GM19240 (cell line): ENCODE measurements around the gene NAMPT.
"Not testable (repeated sequence)": the region's sequence is repeated elsewhere in the genome, so short reads cannot be mapped to it uniquely, and the experiment has no call there.

Experiments
- DNase-seq: peaks from one replicate; pipeline ENCODE4 v3.0.0; 2011; ENCODE audit warnings: low spot score; ENCODE audit not compliant: insufficient read length

Gene NAMPT

GRCh38 chr7:106284714-106285050, at the start of gene NAMPT:
Gene NAMPT, minus strand, starts transcription at chr7:106284983. Its CDS starts 99 bp downstream, at chr7:106284884.
- no peak for DNase-seq

DNA sequence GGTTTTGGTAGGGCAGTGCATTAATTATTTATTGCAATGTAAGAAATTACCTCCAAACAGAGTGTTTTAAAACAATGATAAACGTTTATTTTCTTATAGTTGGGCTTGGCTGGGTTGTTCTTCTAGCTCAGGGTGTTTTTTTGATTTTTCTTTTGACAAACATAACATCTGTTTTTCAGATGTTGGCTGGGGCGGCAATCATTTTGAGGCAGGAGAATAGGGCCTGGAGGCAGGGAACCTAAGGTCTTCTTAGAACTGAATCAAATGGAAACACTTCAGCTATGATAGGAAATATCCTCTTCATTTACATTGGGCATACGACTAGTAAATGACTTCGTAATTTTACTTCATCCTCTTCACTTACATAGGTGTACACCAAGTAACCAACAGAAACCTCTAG, 47.4 kb upstream of the NAMPT start:
- DNase-seq, result no peak

GRCh38 chr7:106331441-106332175, 46.8 kb upstream of the NAMPT start:
- DNase-seq, result no peak

DNA sequence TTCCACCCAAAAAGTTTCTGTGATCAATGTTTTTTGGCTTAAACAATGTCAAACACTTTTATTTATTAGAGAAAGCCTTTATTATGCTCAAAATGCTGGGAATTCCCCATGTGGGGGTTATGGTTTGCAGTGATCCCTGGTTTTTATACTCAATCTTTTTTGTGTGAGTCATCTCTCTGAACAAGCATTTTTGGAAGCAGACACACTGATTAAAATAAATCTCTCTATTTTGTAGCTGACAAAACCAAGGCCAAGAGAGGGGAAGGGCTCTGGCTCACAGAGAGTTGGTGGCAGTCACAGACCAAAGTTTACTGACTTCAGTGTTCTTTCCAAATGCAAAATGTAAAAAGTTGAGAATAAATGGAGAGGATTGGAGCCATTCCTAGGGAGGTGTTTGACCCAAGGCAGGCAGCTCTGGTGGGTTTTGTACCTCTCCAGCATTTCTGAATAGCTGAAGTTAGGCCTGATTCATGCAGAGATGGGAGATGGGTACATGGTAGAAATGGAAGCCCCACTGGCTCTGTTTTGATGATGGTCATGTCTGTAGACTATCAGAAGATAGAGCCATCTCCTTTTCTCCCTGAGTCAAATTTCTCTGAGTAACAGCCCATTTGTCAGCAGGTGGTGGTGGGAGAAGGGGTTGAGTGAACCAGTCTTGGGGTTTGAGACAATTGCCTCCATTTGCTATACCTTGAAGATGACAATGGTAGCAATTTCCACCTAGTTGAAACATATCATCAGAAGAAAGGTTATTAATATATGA, 45.4 kb upstream of the NAMPT start:
- no peak for DNase-seq

- no peak for DNase-seq
Observed at GRCh38 chr7:106329408-106329807, 44.6 kb upstream of the NAMPT start.

GRCh38 chr7:106327538-106328481, 43.0 kb upstream of the NAMPT start:
- DNase-seq, result no peak

- no peak for DNase-seq
Observed at GRCh38 chr7:106326594-106327537, 42.1 kb upstream of the NAMPT start.

GRCh38 chr7:106324509-106324908, 39.7 kb upstream of the NAMPT start:
- not testable (repeated sequence) for DNase-seq

DNA sequence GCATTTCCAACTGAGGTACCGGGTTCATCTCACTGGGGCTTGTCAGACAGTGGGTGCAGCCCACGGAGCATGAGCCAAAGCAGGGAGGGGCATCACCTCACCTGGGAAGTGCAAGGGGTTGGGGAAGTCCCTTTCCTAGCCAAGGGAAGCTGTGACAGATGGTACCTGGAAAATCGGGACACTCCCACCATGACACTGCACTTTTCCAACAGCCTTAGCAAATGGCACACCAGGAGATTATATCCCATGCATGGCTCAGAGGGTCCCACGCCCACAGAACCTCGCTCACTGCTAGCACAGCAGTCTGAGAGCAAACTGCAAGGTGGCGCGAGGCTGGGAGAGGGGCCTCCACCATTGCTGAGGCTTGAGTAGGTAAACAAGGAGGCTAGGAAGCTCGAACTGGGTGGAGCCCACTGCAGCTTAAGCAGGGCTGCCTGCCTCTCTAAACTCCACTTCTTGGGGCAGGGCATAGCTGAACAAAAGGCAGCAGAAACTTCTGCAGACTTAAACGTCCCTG, 35.5 kb upstream of the NAMPT start:
- not testable (repeated sequence) for DNase-seq

DNA sequence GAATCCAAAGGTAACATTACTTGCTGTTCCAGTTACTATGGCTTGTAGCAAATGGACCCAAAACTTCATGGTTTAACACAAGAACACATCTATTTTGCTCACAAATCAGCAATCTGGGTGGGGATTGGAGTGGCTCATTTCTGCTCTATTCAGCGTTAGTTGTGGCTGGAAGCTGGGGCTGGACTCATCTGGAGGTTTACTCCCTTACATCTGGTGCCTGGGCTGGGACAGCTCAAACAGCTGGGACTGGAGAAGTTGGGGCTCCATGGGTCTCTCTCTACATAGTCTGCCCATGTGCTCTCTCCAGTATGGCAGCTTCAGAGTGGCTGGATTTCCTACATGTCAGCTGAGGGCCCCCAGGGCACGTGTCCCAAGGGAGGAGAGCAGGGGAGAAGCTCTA, 33.7 kb upstream of the NAMPT start:
- no peak for DNase-seq

DNA sequence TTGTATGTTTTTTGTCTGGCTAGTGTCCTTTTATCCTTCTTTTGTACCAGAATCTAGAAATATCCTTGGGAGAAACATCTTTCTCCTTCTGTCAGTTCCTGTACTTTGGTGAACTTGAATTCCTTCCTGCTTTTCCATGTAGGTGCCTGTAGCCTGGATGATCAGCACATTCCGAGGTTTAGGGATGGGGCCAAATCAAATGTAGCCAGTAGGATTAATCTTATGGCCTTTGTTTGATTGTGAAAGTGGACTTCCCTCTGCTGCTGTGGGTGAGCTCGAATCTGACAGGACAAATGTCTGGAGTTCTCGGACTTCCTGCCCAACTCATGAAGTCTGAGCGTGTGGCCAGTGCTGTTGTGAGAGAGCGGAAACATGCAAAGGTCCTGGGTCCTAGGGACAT, 33.2 kb upstream of the NAMPT start:
- no peak for DNase-seq

DNA sequence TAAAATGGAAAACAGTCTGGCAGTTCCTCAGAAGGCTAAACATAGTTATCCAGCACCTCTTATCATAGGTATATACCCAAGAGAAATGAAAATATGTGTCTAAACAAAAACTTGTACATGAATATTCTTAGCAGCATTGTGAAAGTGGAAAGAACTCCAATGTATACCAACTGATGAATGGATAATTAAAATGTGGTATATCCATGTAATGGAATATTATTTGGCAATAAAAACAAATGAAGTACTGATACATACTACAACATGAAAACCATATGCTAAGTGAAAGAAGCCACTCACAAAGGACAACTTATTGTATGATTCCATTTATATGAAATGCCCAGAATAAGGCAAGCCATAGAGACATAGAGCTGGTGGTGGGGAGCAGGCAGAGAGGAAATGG, 32.2 kb upstream of the NAMPT start:
- DNase-seq, result no peak

DNA sequence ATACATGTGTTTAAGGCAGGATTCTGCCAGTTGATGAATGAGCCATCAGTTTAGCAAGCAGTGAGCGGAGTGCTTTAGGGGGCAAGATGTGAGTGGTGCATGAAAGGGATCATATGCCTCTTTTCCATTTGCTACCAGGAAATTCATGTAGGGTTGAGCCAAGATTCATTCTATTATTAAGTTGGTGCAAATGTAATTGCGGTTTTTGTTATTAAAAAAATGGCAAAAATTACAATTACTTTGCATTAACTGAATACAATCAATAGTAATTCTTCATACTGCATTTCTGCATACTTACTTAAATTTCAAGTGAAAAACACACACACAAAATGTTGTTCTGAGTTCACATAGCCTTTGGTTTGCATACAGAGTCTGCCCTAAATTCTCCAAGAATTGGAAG, 30.1 kb upstream of the NAMPT start:
- DNase-seq, result no peak

DNA sequence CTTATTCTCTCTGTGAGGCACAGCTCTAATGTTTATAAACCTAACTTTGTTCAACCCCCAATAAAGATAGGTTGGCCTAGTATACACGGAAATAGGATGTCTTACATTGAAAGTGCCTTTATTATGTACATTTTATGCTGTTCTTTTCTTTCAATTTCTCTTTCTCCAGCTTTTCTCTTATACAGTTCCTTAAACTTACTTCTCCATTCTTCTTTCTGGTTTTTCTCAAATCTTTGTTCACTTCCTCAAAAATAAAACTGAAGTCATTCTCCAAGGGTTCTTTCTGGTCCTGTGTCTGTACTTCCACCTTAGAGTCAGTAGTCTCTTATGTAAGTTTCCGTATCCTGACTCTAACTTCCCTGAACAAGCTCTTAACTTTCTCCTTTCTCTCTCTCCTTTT, 29.2 kb upstream of the NAMPT start:
- DNase-seq, result no peak

DNA sequence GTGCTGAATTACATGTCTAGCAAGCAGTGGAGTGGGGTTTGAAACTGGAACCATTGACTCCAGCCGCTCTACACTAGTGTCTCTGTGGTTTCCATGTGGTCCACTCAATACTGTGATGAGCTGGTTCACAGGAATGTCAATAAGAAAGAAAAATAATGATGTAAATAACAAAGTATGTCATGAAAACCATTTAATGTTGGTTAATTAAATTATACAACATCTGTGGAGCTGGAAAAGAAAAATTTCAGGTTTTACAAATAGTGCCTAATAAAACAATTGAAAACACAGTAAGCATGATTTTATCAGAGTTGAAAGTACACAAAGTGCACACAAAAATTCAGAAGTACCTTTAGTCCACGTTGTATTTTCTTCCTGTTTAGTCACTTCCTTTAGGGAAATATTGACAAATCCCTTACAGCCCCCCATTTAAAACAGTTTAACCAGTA, 28.7 kb upstream of the NAMPT start:
- DNase-seq, result no peak

- DNase-seq, result no peak
Observed at GRCh38 chr7:106312906-106313305, 28.1 kb upstream of the NAMPT start.

DNA sequence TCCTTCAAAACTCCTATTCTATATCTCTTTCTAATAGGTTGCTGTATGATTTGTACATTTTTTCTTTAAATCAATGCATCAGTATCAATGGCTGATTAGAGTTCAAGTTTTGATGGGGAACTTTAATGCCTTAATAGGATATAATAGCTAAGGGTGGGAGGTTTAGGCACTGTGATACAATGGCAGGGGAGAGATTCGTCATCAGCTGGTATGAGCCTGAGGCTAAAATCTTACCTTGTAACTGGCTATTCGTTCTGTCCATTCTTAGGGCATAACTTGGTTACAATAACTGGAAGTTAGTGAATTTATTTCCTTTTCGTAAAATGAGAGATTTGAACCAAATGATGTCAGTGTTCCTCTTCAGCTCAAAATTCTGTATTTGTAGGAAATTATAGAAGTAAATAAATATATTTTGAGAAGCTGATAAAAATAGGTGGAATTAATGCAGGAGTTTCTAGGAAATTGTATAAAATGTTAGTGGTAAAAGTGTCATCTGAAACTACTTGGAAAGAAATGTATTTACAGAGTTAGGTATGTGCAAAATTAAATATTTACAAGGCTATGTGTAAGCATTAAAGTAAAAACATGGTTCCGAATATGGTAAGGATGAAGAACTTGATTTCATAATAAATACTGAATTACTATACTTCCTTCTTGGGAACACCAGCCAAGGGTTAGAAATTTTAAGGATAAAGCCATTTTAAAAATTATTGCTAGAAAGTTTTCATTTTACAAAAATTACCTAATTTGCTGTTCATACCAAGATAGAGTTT, 27.5 kb upstream of the NAMPT start:
- no peak for DNase-seq

DNA sequence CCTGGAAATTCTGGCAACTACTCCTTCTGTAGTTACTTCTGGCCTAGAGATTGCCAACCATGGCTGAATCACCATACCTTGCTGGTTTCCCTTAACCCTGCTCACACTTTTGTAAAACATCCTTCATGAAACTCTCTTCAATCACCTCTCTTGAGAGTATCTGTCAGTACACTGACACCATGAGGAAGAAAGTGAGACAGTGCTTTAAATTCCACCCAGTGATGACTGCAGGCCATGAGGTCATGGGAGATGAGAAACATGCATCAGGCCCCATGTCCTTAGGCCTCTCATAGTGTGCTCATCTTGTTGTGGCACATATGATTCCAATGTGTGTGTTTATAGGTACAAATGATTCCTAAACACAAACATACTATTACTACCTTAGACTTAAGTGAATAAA, 24.6 kb upstream of the NAMPT start:
- no peak for DNase-seq

GRCh38 chr7:106306256-106306655, 21.5 kb upstream of the NAMPT start:
- no peak for DNase-seq

- no peak for DNase-seq
Observed at GRCh38 chr7:106305732-106306131, 20.9 kb upstream of the NAMPT start.
